C4-2B (cell line): Measurements from ENCODE around the gene L3MBTL1.

ENCODE experiments used
- H3K27ac ChIP-seq: fragments of 450-650 bp; 2 replicates; pipeline ENCODE4 v1.5.1; 2017
- CTCF ChIP-seq: fragments of 450-650 bp; conservative IDR thresholded peaks from 2 replicates; pipeline ENCODE4 v1.5.1; 2017; ENCODE audit warnings: mild to moderate bottlenecking
- ZFX ChIP-seq: fragments of 450-650 bp; IDR thresholded peaks from 2 replicates; pipeline ENCODE4 v1.6.1; 2017

The L3MBTL1 gene

GRCh38 chr20:43508106-43508505 lies 609 bp downstream of the L3MBTL1 start:
- TF ChIP-seq CTCF = no peak
- TF ChIP-seq ZFX = no peak
- peak overlapping the region; percentile 31; the same call in 1 of the 2 replicates for H3K27ac ChIP-seq

GRCh38 chr20:43508604-43509040 lies 1.1 kb downstream of the L3MBTL1 start:
- no peak for TF ChIP-seq CTCF
- TF ChIP-seq ZFX = no peak
- H3K27ac ChIP-seq = no peak overlapping the region

GRCh38 chr20:43511879-43512278 lies 4.4 kb downstream of the L3MBTL1 start:
- TF ChIP-seq CTCF (no peak), ZFX (no peak)
- no peak overlapping the region for H3K27ac ChIP-seq

GRCh38 chr20:43513372-43513930 lies 6.0 kb downstream of the L3MBTL1 start:
- peak; percentile 39; the same call in 1 of the 2 replicates for TF ChIP-seq ZFX
- TF ChIP-seq CTCF = no peak
- peak overlapping the region; percentile 62 for H3K27ac ChIP-seq

DNA sequence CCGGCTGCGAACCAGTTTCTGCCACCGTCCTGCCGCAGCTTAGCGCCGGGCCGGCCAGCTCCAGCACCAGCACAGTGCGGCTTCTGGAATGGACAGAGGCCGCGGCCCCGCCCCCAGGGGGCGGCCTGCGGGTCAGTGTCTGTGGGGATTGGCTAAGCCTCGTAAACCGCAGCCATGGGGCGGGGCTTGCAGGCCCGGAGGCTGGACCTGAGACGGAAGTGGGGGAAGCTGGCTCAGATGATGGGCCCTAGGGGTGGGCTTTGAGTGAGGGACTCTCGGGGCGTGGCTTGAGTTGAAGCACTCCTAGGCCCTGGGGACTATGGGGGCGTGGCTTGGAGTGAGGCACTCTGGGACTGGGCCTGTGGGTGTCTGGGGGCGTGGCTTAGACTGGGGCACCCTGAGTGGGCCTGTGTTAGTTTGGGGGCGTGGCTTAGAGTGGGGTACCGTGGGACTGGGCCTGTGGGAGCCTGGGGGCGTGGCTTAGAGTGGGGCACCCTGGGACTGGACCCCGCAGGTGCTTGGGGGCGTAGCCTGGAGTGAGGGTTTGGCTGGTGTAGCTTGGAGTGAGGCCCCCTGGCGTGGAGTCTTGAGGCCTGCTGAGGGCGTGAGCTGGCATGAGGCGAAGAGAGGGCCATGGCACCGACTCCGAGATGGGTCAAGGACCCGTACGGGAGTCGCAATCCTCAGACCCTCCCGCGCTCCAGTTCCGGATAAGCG lies 6.6 kb downstream of the L3MBTL1 start:
- TF ChIP-seq ZFX (no peak; the same call in 1 of the 2 replicates), CTCF (peak; percentile 33; the same call in 1 of the 2 replicates)
- peak overlapping the region; percentile 62 for H3K27ac ChIP-seq

- H3K27ac ChIP-seq = peak overlapping the region; percentile 56
- TF ChIP-seq CTCF (no peak; the same call in 1 of the 2 replicates), ZFX (peak; percentile 17; the same call in 1 of the 2 replicates)
These were observed 7.1 kb downstream of the L3MBTL1 start for GRCh38 chr20:43514648-43514999.

GRCh38 chr20:43515628-43516027 lies 8.1 kb downstream of the L3MBTL1 start:
- no peak for TF ChIP-seq ZFX
- TF ChIP-seq CTCF = no peak
- no peak overlapping the region for H3K27ac ChIP-seq
